MM.1S (cell line): Measurements from ENCODE around the gene SPTBN1.

Experiments used
- DNase-seq: peaks from one replicate; pipeline ENCODE4 v3.0.0-alpha.2; 2015
- H2AFZ ChIP-seq: fragments of 300-600 bp; sonication (generic); 2 replicates; pipeline ENCODE4 v1.6.0; 2016; ENCODE audit warnings: antibody characterized with exemption, low read length
- H3F3A ChIP-seq: fragments of 300-600 bp; sonication (generic); 2 replicates; pipeline ENCODE4 v1.6.1; 2016; ENCODE audit warnings: mild to moderate bottlenecking, antibody characterized with exemption, low read length, moderate library complexity, mixed read lengths; ENCODE audit not compliant: insufficient read depth
- H3K27ac ChIP-seq: fragments of 300-600 bp; sonication (generic); 2 replicates; pipeline ENCODE4 v1.5.1; 2016; ENCODE audit warnings: mild to moderate bottlenecking, low read length
- H3K27me3 ChIP-seq: fragments of 300-600 bp; sonication (generic); replicated peaks from 2 replicates; pipeline ENCODE4 v1.6.0; 2016; ENCODE audit warnings: low read length; ENCODE audit not compliant: insufficient read depth
- H3K36me3 ChIP-seq: fragments of 300-600 bp; sonication (generic); replicated peaks from 2 replicates; pipeline ENCODE4 v1.6.1; 2016; ENCODE audit warnings: mild to moderate bottlenecking, low read length, mixed read lengths; ENCODE audit not compliant: insufficient read depth
- H3K4me1 ChIP-seq: fragments of 300-600 bp; sonication (generic); 2 replicates; pipeline ENCODE4 v1.6.1; 2016; ENCODE audit warnings: low read length, mixed read lengths
- H3K4me2 ChIP-seq: fragments of 300-600 bp; sonication (generic); 2 replicates; pipeline ENCODE4 v1.6.0; 2016; ENCODE audit warnings: low read depth, low read length
- H3K4me3 ChIP-seq: fragments of 300-600 bp; sonication (generic); 2 replicates; pipeline ENCODE4 v1.5.1; 2016; ENCODE audit warnings: low read length, mixed read lengths
- H3K79me2 ChIP-seq: fragments of 300-600 bp; sonication (generic); 2 replicates; pipeline ENCODE4 v1.6.1; 2016; ENCODE audit warnings: mixed run types, low read length, mixed read lengths
- H3K9ac ChIP-seq: fragments of 300-600 bp; sonication (generic); 2 replicates; pipeline ENCODE4 v1.6.1; 2016; ENCODE audit warnings: low read length, mixed read lengths
- H3K9me2 ChIP-seq: fragments of 300-600 bp; sonication (generic); replicated peaks from 2 replicates; pipeline ENCODE4 v1.6.1; 2016; ENCODE audit warnings: mild to moderate bottlenecking, low read length, mixed read lengths; ENCODE audit not compliant: insufficient read depth
- H3K9me3 ChIP-seq: fragments of 300-600 bp; sonication (generic); replicated peaks from 2 replicates; pipeline ENCODE4 v1.6.1; 2016; ENCODE audit warnings: mild to moderate bottlenecking, low read length, mixed read lengths; ENCODE audit not compliant: insufficient read depth
- H4K20me1 ChIP-seq: fragments of 300-600 bp; sonication (generic); 2 replicates; pipeline ENCODE4 v1.6.1; 2016; ENCODE audit warnings: mild to moderate bottlenecking, low read length, moderate library complexity, mixed read lengths; ENCODE audit not compliant: insufficient read depth
- EZH2 ChIP-seq: fragments of 300-600 bp; sonication (generic); optimal IDR thresholded peaks from 2 replicates; pipeline ENCODE3; 2017; ENCODE audit warnings: low read depth, mild to moderate bottlenecking, antibody characterized with exemption, low read length, mixed read lengths
- EZH2phosphoT487 ChIP-seq: fragments of 300-600 bp; sonication (generic); IDR thresholded peaks from 2 replicates; pipeline ENCODE4 v1.6.1; 2018; ENCODE audit warnings: antibody characterized with exemption, low read length
- TF ChIP-seq, protein P1 (sequence below): fragments of 300-600 bp; sonication (generic); IDR thresholded peaks from 2 replicates; pipeline ENCODE4 v1.5.1; 2016; ENCODE audit warnings: antibody characterized with exemption, low read length, mixed read lengths

Gene SPTBN1

GRCh38 chr2:54557211-54557600, 101.1 kb downstream of the SPTBN1 start:
- DNase-seq, result no peak
- Histone ChIP-seq H4K20me1 (no peaks in the 10 kb centered on the region), H3K4me3 (peak overlapping the region; percentile 86), H3F3A (peaks cover 43% of the 10 kb centered on the region), H3K9ac (peak overlapping the region; percentile 84), H3K4me1 (peaks cover 20% of the 10 kb centered on the region; the same call in 1 of the 2 replicates), H3K9me2 (no peaks in the 10 kb centered on the region), H3K9me3 (no peaks in the 10 kb centered on the region), H3K27ac (peak overlapping the region; percentile 77; the same call in 1 of the 2 replicates), H2AFZ (peak overlapping the region; percentile 78), H3K79me2 (peaks cover 64% of the 10 kb centered on the region), H3K36me3 (no peaks in the 10 kb centered on the region), H3K27me3 (no peaks in the 10 kb centered on the region), H3K4me2 (peak overlapping the region; percentile 94)
- TF ChIP-seq EZH2phosphoT487 (no peak), EZH2 (no peak)
- TF ChIP-seq, protein P1, sequence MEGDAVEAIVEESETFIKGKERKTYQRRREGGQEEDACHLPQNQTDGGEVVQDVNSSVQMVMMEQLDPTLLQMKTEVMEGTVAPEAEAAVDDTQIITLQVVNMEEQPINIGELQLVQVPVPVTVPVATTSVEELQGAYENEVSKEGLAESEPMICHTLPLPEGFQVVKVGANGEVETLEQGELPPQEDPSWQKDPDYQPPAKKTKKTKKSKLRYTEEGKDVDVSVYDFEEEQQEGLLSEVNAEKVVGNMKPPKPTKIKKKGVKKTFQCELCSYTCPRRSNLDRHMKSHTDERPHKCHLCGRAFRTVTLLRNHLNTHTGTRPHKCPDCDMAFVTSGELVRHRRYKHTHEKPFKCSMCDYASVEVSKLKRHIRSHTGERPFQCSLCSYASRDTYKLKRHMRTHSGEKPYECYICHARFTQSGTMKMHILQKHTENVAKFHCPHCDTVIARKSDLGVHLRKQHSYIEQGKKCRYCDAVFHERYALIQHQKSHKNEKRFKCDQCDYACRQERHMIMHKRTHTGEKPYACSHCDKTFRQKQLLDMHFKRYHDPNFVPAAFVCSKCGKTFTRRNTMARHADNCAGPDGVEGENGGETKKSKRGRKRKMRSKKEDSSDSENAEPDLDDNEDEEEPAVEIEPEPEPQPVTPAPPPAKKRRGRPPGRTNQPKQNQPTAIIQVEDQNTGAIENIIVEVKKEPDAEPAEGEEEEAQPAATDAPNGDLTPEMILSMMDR, result no peak

- H3K4me3 ChIP-seq, result peak overlapping the region; percentile 86
- H3K79me2 ChIP-seq, result peaks cover 67% of the 10 kb centered on the region
- TF ChIP-seq EZH2phosphoT487, result no peak
- TF ChIP-seq, protein P1, result peak; percentile 33
- no peaks in the 10 kb centered on the region for H3K36me3 ChIP-seq
- H3K4me1 ChIP-seq, result peaks cover 18% of the 10 kb centered on the region; the same call in 1 of the 2 replicates
- H3K9me3 ChIP-seq, result no peaks in the 10 kb centered on the region
- H3K4me2 ChIP-seq, result peak overlapping the region; percentile 94
- peak overlapping the region; percentile 78 for H2AFZ ChIP-seq
- no peaks in the 10 kb centered on the region for H3K27me3 ChIP-seq
- DNase-seq, result peak; percentile 76
- peaks cover 43% of the 10 kb centered on the region for H3F3A ChIP-seq
- H3K9me2 ChIP-seq, result no peaks in the 10 kb centered on the region
- H4K20me1 ChIP-seq, result no peaks in the 10 kb centered on the region
- peak overlapping the region; percentile 77 for H3K27ac ChIP-seq
- peak overlapping the region; percentile 84 for H3K9ac ChIP-seq
Observed at GRCh38 chr2:54557601-54558187, 101.6 kb downstream of the SPTBN1 start.

- Histone ChIP-seq H3K27ac (peak overlapping the region; percentile 77), H3K9me2 (no peaks in the 10 kb centered on the region), H2AFZ (0 out of 2 replicates have a peak overlapping the region, but pooled peaks have one; percentile 2), H4K20me1 (no peaks in the 10 kb centered on the region), H3K9ac (peak overlapping the region; percentile 84), H3K4me2 (peak overlapping the region; percentile 94), H3K27me3 (no peaks in the 10 kb centered on the region), H3K36me3 (no peaks in the 10 kb centered on the region), H3K79me2 (peaks cover 70% of the 10 kb centered on the region), H3K4me3 (peak overlapping the region; percentile 86), H3F3A (peaks cover 43% of the 10 kb centered on the region), H3K4me1 (peaks cover 19% of the 10 kb centered on the region; the same call in 1 of the 2 replicates), H3K9me3 (no peaks in the 10 kb centered on the region)
- TF ChIP-seq, protein P1, result no peak
- TF ChIP-seq EZH2phosphoT487 (no peak), EZH2 (no peak)
- DNase-seq, result peak; percentile 73
Observed at GRCh38 chr2:54558188-54559005, 102.3 kb downstream of the SPTBN1 start.
